Measurements from ENCODE around the gene ZDHHC7.

- TF ChIP-seq CTCF (IDR thresholded peaks at IDR 0.05): no peak
- no peak for TF ChIP-seq POLR2AphosphoS5 (IDR thresholded peaks at IDR 0.05; ENCODE audit: insufficient read depth in 1 of 2, low read depth in 1 of 2)
Measured at GRCh38 chr16:84989749-84990620, 21.4 kb downstream of the ZDHHC7 start.

All from vagina (tissue), 2 donors.